Vagina (tissue), 2 donors: ENCODE results near the gene PITHD1.

ENCODE experiments used
- POLR2AphosphoS5 ChIP-seq, 2 donors: sonication (generic); formaldehyde crosslinking; IDR thresholded peaks; one replicate each; pipeline ENCODE4 v1.9.0; 2017; ENCODE audit warnings: antibody characterized with exemption in 2 of 2, mild to moderate bottlenecking in 2 of 2, low read depth in 1 of 2; ENCODE audit not compliant: insufficient read depth in 1 of 2
- TF ChIP-seq, protein P1 (sequence below), 3 experiments: fragments of 450-650 bp in 2 of 3; fragments of 200-600 bp in 1 of 3; sonication (generic) in 1 of 3; IDR thresholded peaks; one replicate each; pipeline ENCODE4 v1.5.1; 2017 to 2019; ENCODE audit warnings: antibody characterized with exemption in 3 of 3, mild to moderate bottlenecking in 2 of 3, moderate library complexity in 2 of 3

DNA sequence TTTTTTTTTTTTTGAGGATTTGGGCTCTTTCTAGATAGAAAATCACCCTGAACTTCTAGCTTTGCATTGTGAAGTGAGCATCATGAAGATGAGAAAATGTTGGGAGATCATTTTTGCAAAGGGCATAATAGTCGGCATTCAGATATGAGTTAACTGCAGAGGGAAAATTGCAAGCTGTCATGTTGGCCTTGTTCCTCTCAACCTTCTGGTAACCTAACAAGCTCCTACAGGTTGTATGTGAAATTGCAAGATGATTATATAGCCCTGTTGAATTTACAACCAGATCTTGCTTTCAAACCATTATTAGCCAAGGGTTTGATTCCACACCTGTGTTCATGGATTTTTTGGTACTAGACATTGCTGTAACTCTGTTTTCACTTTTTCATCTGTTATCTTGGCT is 32.7 kb upstream of the PITHD1 start:
- TF ChIP-seq, protein P1, sequence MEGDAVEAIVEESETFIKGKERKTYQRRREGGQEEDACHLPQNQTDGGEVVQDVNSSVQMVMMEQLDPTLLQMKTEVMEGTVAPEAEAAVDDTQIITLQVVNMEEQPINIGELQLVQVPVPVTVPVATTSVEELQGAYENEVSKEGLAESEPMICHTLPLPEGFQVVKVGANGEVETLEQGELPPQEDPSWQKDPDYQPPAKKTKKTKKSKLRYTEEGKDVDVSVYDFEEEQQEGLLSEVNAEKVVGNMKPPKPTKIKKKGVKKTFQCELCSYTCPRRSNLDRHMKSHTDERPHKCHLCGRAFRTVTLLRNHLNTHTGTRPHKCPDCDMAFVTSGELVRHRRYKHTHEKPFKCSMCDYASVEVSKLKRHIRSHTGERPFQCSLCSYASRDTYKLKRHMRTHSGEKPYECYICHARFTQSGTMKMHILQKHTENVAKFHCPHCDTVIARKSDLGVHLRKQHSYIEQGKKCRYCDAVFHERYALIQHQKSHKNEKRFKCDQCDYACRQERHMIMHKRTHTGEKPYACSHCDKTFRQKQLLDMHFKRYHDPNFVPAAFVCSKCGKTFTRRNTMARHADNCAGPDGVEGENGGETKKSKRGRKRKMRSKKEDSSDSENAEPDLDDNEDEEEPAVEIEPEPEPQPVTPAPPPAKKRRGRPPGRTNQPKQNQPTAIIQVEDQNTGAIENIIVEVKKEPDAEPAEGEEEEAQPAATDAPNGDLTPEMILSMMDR (IDR thresholded peaks at IDR 0.05) = no peak
- no peak for TF ChIP-seq POLR2AphosphoS5 (IDR thresholded peaks at IDR 0.05; ENCODE audit: insufficient read depth in 1 of 2, low read depth in 1 of 2)
